Measurements from ENCODE around the gene MYO3B.

DNA sequence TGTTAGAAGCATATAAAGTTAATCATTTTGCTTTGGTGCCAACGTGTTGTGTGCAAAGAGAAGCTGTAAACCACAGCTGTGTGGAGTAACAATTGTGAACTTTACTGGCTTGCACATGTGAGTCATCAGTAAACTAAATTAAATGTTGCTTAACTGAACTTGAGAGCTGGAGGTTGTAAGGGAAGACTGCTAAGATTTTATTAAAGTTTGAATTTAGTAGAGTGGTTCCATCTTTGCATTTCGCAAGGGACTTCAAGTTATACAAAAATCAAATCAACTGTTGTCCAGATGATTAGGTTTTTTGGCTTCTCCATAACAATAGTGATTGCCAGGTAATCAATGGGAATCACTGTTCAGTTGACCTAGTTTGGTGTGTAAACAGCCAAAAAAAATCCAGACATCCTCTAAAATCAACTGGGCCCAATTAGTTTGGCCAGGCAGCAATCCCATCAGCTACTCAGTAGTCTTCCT, 247.4 kb downstream of the MYO3B start:
- TF ChIP-seq EP300 (IDR thresholded peaks at IDR 0.05; ENCODE audit: borderline replicate concordance) (no peak), TAF1 (IDR thresholded peaks at IDR 0.05; ENCODE audit: low read depth) (no peak), ZBTB7A (IDR thresholded peaks at IDR 0.05; ENCODE audit: low read depth) (no peak), YY1 (IDR thresholded peaks at IDR 0.05; ENCODE audit: low read depth) (no peak), RAD21 (IDR thresholded peaks at IDR 0.05; ENCODE audit: low read depth) (no peak), TEAD4 (IDR thresholded peaks at IDR 0.05) (no peak), FOXM1 (IDR thresholded peaks at IDR 0.05; ENCODE audit: borderline replicate concordance, low read depth) (no peak), CEBPB (IDR thresholded peaks at IDR 0.05) (no peak), TCF12 (IDR thresholded peaks at IDR 0.05; ENCODE audit: low read depth) (no peak)
- TF ChIP-seq, protein P1, sequence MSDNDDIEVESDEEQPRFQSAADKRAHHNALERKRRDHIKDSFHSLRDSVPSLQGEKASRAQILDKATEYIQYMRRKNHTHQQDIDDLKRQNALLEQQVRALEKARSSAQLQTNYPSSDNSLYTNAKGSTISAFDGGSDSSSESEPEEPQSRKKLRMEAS (IDR thresholded peaks at IDR 0.05) = no peak
- TF ChIP-seq, protein P2, sequence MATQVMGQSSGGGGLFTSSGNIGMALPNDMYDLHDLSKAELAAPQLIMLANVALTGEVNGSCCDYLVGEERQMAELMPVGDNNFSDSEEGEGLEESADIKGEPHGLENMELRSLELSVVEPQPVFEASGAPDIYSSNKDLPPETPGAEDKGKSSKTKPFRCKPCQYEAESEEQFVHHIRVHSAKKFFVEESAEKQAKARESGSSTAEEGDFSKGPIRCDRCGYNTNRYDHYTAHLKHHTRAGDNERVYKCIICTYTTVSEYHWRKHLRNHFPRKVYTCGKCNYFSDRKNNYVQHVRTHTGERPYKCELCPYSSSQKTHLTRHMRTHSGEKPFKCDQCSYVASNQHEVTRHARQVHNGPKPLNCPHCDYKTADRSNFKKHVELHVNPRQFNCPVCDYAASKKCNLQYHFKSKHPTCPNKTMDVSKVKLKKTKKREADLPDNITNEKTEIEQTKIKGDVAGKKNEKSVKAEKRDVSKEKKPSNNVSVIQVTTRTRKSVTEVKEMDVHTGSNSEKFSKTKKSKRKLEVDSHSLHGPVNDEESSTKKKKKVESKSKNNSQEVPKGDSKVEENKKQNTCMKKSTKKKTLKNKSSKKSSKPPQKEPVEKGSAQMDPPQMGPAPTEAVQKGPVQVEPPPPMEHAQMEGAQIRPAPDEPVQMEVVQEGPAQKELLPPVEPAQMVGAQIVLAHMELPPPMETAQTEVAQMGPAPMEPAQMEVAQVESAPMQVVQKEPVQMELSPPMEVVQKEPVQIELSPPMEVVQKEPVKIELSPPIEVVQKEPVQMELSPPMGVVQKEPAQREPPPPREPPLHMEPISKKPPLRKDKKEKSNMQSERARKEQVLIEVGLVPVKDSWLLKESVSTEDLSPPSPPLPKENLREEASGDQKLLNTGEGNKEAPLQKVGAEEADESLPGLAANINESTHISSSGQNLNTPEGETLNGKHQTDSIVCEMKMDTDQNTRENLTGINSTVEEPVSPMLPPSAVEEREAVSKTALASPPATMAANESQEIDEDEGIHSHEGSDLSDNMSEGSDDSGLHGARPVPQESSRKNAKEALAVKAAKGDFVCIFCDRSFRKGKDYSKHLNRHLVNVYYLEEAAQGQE (IDR thresholded peaks at IDR 0.05; ENCODE audit: low read depth) = no peak
- TF ChIP-seq, protein P3, sequence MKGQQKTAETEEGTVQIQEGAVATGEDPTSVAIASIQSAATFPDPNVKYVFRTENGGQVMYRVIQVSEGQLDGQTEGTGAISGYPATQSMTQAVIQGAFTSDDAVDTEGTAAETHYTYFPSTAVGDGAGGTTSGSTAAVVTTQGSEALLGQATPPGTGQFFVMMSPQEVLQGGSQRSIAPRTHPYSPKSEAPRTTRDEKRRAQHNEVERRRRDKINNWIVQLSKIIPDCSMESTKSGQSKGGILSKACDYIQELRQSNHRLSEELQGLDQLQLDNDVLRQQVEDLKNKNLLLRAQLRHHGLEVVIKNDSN (IDR thresholded peaks at IDR 0.05) = no peak
